Aorta (tissue), 5 donors: ENCODE data around the gene PIGA. TPM values are rescaled to one million over a fixed set of nuclear protein-coding genes. Genes with fewer than 3 reads are reported as not detected.
A peak's percentile ranks its signal among the peaks of the same experiment; 100 is the strongest.

ENCODE experiments used
- ATAC-seq: fragments of 200-7000 bp; cut with Tn5 transposase; one replicate; pipeline ENCODE4 v1.9.1; 2022; ENCODE audit warnings: moderate library complexity; ENCODE audit not compliant: low FRiP score
- DNase-seq, 2 donors: peaks; one replicate each; pipeline ENCODE4 v3.0.0-alpha.2; 2020
- H3K27ac ChIP-seq, 2 donors: one replicate each; pipeline ENCODE4 v1.5.1; 2013; ENCODE audit warnings: low read length in 2 of 2, mild to moderate bottlenecking in 2 of 2, moderate library complexity in 2 of 2, control low read depth in 1 of 2, inconsistent platforms in 1 of 2, low read depth in 1 of 2
- H3K27me3 ChIP-seq, 2 donors: one replicate each; pipeline ENCODE4 v1.6.1; 2013; ENCODE audit warnings: control low read depth in 1 of 2, low read length in 1 of 2, mild to moderate bottlenecking in 1 of 2, moderate library complexity in 1 of 2; ENCODE audit not compliant: insufficient read depth in 2 of 2, control insufficient read depth in 1 of 2
- H3K36me3 ChIP-seq, 2 donors: one replicate each; pipeline ENCODE4 v1.6.1; 2013; ENCODE audit warnings: control low read depth in 1 of 2, low read length in 1 of 2, mild to moderate bottlenecking in 1 of 2; ENCODE audit not compliant: insufficient read depth in 2 of 2, control insufficient read depth in 1 of 2
- H3K4me1 ChIP-seq, 2 donors: one replicate each; pipeline ENCODE4 v1.6.1; 2013; ENCODE audit warnings: low read length in 2 of 2, control low read depth in 1 of 2, mild to moderate bottlenecking in 1 of 2, moderate library complexity in 1 of 2; ENCODE audit not compliant: insufficient read depth in 2 of 2, control insufficient read depth in 1 of 2
- H3K4me3 ChIP-seq, 2 donors: one replicate each; pipeline ENCODE4 v1.5.1; 2013; ENCODE audit warnings: low read length in 2 of 2, control low read depth in 1 of 2, mild to moderate bottlenecking in 1 of 2
- H3K9me3 ChIP-seq: one replicate; pipeline ENCODE4 v1.6.1; 2013; ENCODE audit warnings: mild to moderate bottlenecking, low read length; ENCODE audit not compliant: control insufficient read depth
- WGBS, 2 donors: extraction: QIAGEN DNeasy Blood & Tissue Kit; methylation state at CpG; one replicate each; pipeline ENCODE4 v1.1.7; 2013; 5-methylcytosine and 5-hydroxymethylcytosine counted together
- intact Hi-C, 2 donors: fragments of 100-400 bp; cut with DNase I; formaldehyde crosslinking; loops; one replicate each; pipeline versions ENCODE4 v1.14.2 to v1.15.0; 2022
- polyA plus RNA-seq, 2 donors: library from polyadenylated mRNA; stranded (reverse); fragments of 200-250 nt; gene quantifications; one replicate each; pipeline ENCODE4 v1.2.3, GENCODE V29; 2013
- total RNA-seq, 2 donors: library from RNA; stranded (reverse); fragmentation: NEBNext Ultra II Directional; extraction: Animal tissue kit (Norgen Biotek cat#: 25700); gene quantifications; one replicate each; pipeline ENCODE4 v1.2.1, GENCODE V29; 2021
- donor health status: healthy with polysubstance abuse.
- donor health status: Bipolar disorder and iron deficiency.
- donor health status: DM: no; HTN: no; CAD: no.
- donor health status: DM: no; HTN: no; CAD: no.
- donor health status: DM: yes; HTN: yes; CAD: no.

PIGA gene
- total and polyA plus RNA-seq, 4 donors, result 5.4 to 20.4 (median 10.5) TPM

GRCh38 chrX:15356444-15356843 lies 21.1 kb upstream of the PIGA start:
- intact Hi-C loops, result no loop called here
- H3K36me3 ChIP-seq, result no peaks in the 10 kb centered on the region
- no peak overlapping the region for H3K4me3 ChIP-seq
- 26 to 32% methylated on average over 1 of the region's 1 CpG for WGBS, 2 donors
- H3K27ac ChIP-seq, result no peak overlapping the region
- H3K27me3 ChIP-seq, result no peaks in the 10 kb centered on the region
- no peaks in the 10 kb centered on the region for H3K9me3 ChIP-seq
- DNase-seq, result no peak
- peak; percentile 50 for ATAC-seq
- no peaks in the 10 kb centered on the region for H3K4me1 ChIP-seq

- Histone ChIP-seq H3K9me3 (no peaks in the 10 kb centered on the region), H3K27ac (no peak overlapping the region), H3K4me1 (no peaks in the 10 kb centered on the region), H3K4me3 (no peak overlapping the region), H3K36me3 (no peaks in the 10 kb centered on the region), H3K27me3 (no peaks in the 10 kb centered on the region)
- DNase-seq (no peak), ATAC-seq (no peak)
- 63 to 74% methylated on average over 8 of the region's 8 CpGs for WGBS, 2 donors
- intact Hi-C loops, result loop anchor here in 1 of 2 donors (2.0 kb wide), 1 partner anchor 118 kb away; no protein-coding TSS in a partner anchor
Observed at GRCh38 chrX:15350329-15350996, 15.1 kb upstream of the PIGA start.

GRCh38 chrX:15349046-15349445 lies 13.7 kb upstream of the PIGA start:
- 23 to 29% methylated on average over 2 of the region's 2 CpGs for WGBS, 2 donors
- ATAC-seq (peak; percentile 70), DNase-seq (no peak)
- intact Hi-C loops, result loop anchor here (10.0 kb wide), 3 partner anchors 116 to 226 kb away; no protein-coding TSS in a partner anchor
- no peak overlapping the region for H3K4me3 ChIP-seq
- H3K4me1 ChIP-seq, result no peaks in the 10 kb centered on the region
- H3K27me3 ChIP-seq, result no peaks in the 10 kb centered on the region
- no peak overlapping the region for H3K27ac ChIP-seq
- H3K36me3 ChIP-seq, result no peaks in the 10 kb centered on the region
- no peaks in the 10 kb centered on the region for H3K9me3 ChIP-seq

GRCh38 chrX:15345976-15346375 lies 10.7 kb upstream of the PIGA start:
- H3K4me1 ChIP-seq, result no peaks in the 10 kb centered on the region
- no peaks in the 10 kb centered on the region for H3K9me3 ChIP-seq
- WGBS, 2 donors, result 67 to 78% methylated on average over 3 of the region's 3 CpGs
- ATAC-seq (no peak), DNase-seq (no peak)
- no peaks in the 10 kb centered on the region for H3K36me3 ChIP-seq
- intact Hi-C loops, result loop anchor here (10.0 kb wide), 3 partner anchors 119 to 229 kb away; no protein-coding TSS in a partner anchor
- H3K4me3 ChIP-seq, result no peak overlapping the region
- H3K27me3 ChIP-seq, result no peaks in the 10 kb centered on the region
- H3K27ac ChIP-seq, result no peak overlapping the region

GRCh38 chrX:15344106-15344505 lies 8.8 kb upstream of the PIGA start:
- no peaks in the 10 kb centered on the region for H3K4me1 ChIP-seq
- DNase-seq, result no peak
- no peak for ATAC-seq
- no peak overlapping the region for H3K4me3 ChIP-seq
- no peaks in the 10 kb centered on the region for H3K9me3 ChIP-seq
- intact Hi-C loops, result loop anchor here (10.0 kb wide), 3 partner anchors 121 to 231 kb away; no protein-coding TSS in a partner anchor
- no peaks in the 10 kb centered on the region for H3K27me3 ChIP-seq
- H3K27ac ChIP-seq, result no peak overlapping the region
- no peaks in the 10 kb centered on the region for H3K36me3 ChIP-seq

GRCh38 chrX:15343075-15343476 lies 7.8 kb upstream of the PIGA start:
- intact Hi-C loops, result loop anchor here (10.0 kb wide), 3 partner anchors 122 to 232 kb away; no protein-coding TSS in a partner anchor
- WGBS, 2 donors, result 36 to 37% methylated on average over 5 of the region's 5 CpGs
- peak; percentile 79 for ATAC-seq

GRCh38 chrX:15340867-15341266 lies 5.5 kb upstream of the PIGA start:
- no peak for ATAC-seq
- WGBS, 2 donors, result 85 to 90% methylated on average over 2 of the region's 2 CpGs

More at GRCh38 chrX:15343075-15343476, 7.8 kb upstream of the PIGA start:
- Histone ChIP-seq H3K4me3 (no peak overlapping the region), H3K4me1 (no peaks in the 10 kb centered on the region), H3K36me3 (no peaks in the 10 kb centered on the region), H3K27me3 (no peaks in the 10 kb centered on the region), H3K27ac (no peak overlapping the region), H3K9me3 (no peaks in the 10 kb centered on the region)
- DNase-seq, result no peak

GRCh38 chrX:15336023-15336413 lies 695 bp upstream of the PIGA start:
- intact Hi-C loops, result no loop called here
- DNase-seq, result no peak

More at GRCh38 chrX:15340867-15341266, 5.5 kb upstream of the PIGA start:
- no peaks in the 10 kb centered on the region for H3K36me3 ChIP-seq
- no peak for DNase-seq
- H3K9me3 ChIP-seq, result no peaks in the 10 kb centered on the region
- H3K4me3 ChIP-seq, result no peak overlapping the region
- intact Hi-C loops, result loop anchor here (10.0 kb wide), 3 partner anchors 124 to 234 kb away; no protein-coding TSS in a partner anchor
- no peaks in the 10 kb centered on the region for H3K27me3 ChIP-seq
- H3K27ac ChIP-seq, result no peak overlapping the region
- no peaks in the 10 kb centered on the region for H3K4me1 ChIP-seq

GRCh38 chrX:15334561-15334960 lies 762 bp downstream of the PIGA start:
- no peaks in the 10 kb centered on the region for H3K27me3 ChIP-seq
- peak overlapping the region; percentile 44 to 82 for H3K4me3 ChIP-seq
- no peak for DNase-seq
- no peaks in the 10 kb centered on the region for H3K4me1 ChIP-seq
- no peak for ATAC-seq
- H3K36me3 ChIP-seq, result no peaks in the 10 kb centered on the region
- H3K9me3 ChIP-seq, result no peaks in the 10 kb centered on the region
- intact Hi-C loops, result no loop called here
- 4 to 36% methylated on average over 7 of the region's 7 CpGs for WGBS, 2 donors
- H3K27ac ChIP-seq, result peak overlapping the region in 1 of 2 donors; percentile 87

More at GRCh38 chrX:15336023-15336413, 695 bp upstream of the PIGA start:
- Histone ChIP-seq H3K4me3 (peak overlapping the region in 1 of 2 donors; percentile 58), H3K4me1 (no peaks in the 10 kb centered on the region), H3K27ac (no peak overlapping the region), H3K27me3 (no peaks in the 10 kb centered on the region), H3K36me3 (no peaks in the 10 kb centered on the region), H3K9me3 (no peaks in the 10 kb centered on the region)
- WGBS, 2 donors, result 1 to 24% methylated on average over 10 of the region's 10 CpGs
- ATAC-seq, result no peak
